Tibial nerve (tissue), 4 donors: ENCODE data around the gene FAM193B. TPM values are rescaled to one million over a fixed set of nuclear protein-coding genes. Genes with fewer than 3 reads are reported as not detected.

Source experiments
- DNase-seq, 2 donors: peaks; one replicate each; pipeline ENCODE4 v3.0.0-alpha.2; 2019; ENCODE audit warnings: low spot score in 2 of 2
- H3K27ac ChIP-seq, 4 donors: fragments of 200-600 bp; sonication (generic) in 3 of 4; one replicate each; pipeline ENCODE4 v1.5.1; 2017 to 2019; ENCODE audit warnings: mild to moderate bottlenecking in 1 of 4
- H3K27me3 ChIP-seq, 2 donors: fragments of 200-600 bp; sonication (generic) in 1 of 2; one replicate each; pipeline versions ENCODE4 v1.5.1 to v1.6.0; 2017 to 2019
- H3K36me3 ChIP-seq, 3 donors: fragments of 200-600 bp; sonication (generic); one replicate each; pipeline ENCODE4 v1.5.1; 2018 to 2019
- H3K4me1 ChIP-seq, 4 donors: fragments of 200-600 bp; sonication (generic) in 3 of 4; one replicate each; pipeline ENCODE4 v1.5.1; 2017 to 2019
- H3K4me3 ChIP-seq, 4 donors: fragments of 200-600 bp; sonication (generic) in 3 of 4; one replicate each; pipeline ENCODE4 v1.5.1; 2017 to 2019; ENCODE audit warnings: mild to moderate bottlenecking in 1 of 4, moderate library complexity in 1 of 4
- H3K9me3 ChIP-seq, 4 donors: fragments of 200-600 bp; sonication (generic) in 3 of 4; one replicate each; pipeline ENCODE4 v1.5.1; 2017 to 2019
- EP300 ChIP-seq, 2 donors: sonication (generic); formaldehyde crosslinking; IDR thresholded peaks; one replicate each; pipeline ENCODE4 v1.6.1; 2017; ENCODE audit warnings: antibody characterized with exemption in 2 of 2, mild to moderate bottlenecking in 1 of 2
- POLR2A ChIP-seq, 2 donors: fragments of 450-650 bp; IDR thresholded peaks; one replicate each; pipeline ENCODE4 v1.6.1; 2017; ENCODE audit warnings: antibody characterized with exemption in 2 of 2, mild to moderate bottlenecking in 2 of 2, moderate library complexity in 2 of 2
- WGBS, 2 donors: methylation state at CpG; one replicate each; pipeline ENCODE4 v1.1.5; 2018; 5-methylcytosine and 5-hydroxymethylcytosine counted together
- total RNA-seq, 4 donors: library from RNA; depleted of rRNA; stranded (reverse); fragments of >200 nt; gene quantifications; one replicate each; pipeline ENCODE4 v1.1.0, GENCODE V29; 2016
- TF ChIP-seq, protein P1 (sequence below), 5 experiments: fragments of 200-600 bp in 3 of 5; fragments of 450-650 bp in 2 of 5; sonication (generic) in 3 of 5; IDR thresholded peaks; one replicate each; pipeline ENCODE4 v1.5.1; 2016 to 2019; ENCODE audit warnings: antibody characterized with exemption in 5 of 5, mild to moderate bottlenecking in 3 of 5, moderate library complexity in 2 of 5

The FAM193B gene
- total RNA-seq, 4 donors from 2014 or later, result 82.4 to 152 (median 115) TPM

GRCh38 chr5:177479774-177480173 lies 74.6 kb downstream of the FAM193B start:
- Histone ChIP-seq H3K27me3 (no peaks in the 10 kb centered on the region), H3K27ac (peak overlapping the region in 3 of 4 donors; percentile 48 to 83 (median 81)), H3K9me3 (no peaks in the 10 kb centered on the region), H3K36me3 (peaks cover 0 to 35% (median 0%) of the 10 kb centered on the region in 3 donors), H3K4me3 (no peak overlapping the region), H3K4me1 (peaks cover 0 to 72% (median 14%) of the 10 kb centered on the region in 4 donors)
- WGBS, 2 donors, result 50 to 52% methylated on average over 14 of the region's 14 CpGs
- TF ChIP-seq, protein P1, sequence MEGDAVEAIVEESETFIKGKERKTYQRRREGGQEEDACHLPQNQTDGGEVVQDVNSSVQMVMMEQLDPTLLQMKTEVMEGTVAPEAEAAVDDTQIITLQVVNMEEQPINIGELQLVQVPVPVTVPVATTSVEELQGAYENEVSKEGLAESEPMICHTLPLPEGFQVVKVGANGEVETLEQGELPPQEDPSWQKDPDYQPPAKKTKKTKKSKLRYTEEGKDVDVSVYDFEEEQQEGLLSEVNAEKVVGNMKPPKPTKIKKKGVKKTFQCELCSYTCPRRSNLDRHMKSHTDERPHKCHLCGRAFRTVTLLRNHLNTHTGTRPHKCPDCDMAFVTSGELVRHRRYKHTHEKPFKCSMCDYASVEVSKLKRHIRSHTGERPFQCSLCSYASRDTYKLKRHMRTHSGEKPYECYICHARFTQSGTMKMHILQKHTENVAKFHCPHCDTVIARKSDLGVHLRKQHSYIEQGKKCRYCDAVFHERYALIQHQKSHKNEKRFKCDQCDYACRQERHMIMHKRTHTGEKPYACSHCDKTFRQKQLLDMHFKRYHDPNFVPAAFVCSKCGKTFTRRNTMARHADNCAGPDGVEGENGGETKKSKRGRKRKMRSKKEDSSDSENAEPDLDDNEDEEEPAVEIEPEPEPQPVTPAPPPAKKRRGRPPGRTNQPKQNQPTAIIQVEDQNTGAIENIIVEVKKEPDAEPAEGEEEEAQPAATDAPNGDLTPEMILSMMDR (IDR thresholded peaks at IDR 0.05), result no peak
- TF ChIP-seq EP300 (IDR thresholded peaks at IDR 0.05), result no peak
- no peak for TF ChIP-seq POLR2A (IDR thresholded peaks at IDR 0.05)
- no peak for DNase-seq

DNA sequence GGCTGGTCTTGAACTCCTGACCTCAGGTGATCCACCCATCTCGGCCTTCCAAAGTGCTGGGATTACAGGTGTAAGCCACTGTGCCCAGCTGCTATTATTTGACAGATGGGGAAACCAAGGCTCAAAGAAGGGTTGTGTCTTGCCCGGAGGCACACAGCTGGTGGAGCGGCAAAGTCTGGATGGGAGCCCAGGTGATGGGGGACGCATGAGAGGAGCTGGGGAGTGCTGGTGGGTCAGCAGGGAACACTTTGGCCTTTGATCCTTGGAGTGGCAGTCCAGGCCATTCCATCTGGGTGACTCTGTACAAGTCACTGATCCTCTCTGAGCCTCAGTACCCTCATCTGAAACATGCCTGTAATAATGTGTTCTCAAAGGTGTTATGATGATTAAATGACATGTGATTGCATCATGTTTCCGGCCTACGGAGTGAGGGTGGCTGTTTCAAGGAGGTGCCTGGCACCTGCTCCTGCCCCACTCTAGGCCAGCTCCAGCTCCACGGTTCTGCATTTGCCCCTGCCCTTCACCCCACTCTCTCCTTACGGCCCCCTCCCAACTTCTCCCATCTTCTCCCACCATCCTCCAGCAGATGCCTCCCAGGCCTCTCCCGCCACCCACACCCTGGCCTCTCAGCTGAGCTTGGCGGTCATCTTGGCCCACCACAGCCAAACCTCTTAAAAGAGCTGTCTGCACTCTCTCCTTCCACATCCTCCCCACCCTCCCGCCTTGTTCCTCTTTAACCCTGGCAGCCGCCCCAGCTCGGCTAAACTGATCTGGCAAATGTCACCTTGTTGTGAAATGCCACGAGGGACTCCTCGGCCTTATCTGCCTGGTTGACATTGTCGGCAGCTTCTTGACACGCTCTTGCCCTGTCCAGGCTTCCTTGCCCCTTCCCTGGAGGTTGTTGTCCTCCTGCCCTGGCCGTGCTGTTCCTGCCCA lies 75.4 kb downstream of the FAM193B start:
- peaks cover 0 to 72% (median 14%) of the 10 kb centered on the region in 4 donors for H3K4me1 ChIP-seq
- H3K4me3 ChIP-seq, result no peak overlapping the region
- WGBS, 2 donors, result 42 to 46% methylated on average over 18 of the region's 18 CpGs
- H3K9me3 ChIP-seq, result no peaks in the 10 kb centered on the region
- TF ChIP-seq EP300 (IDR thresholded peaks at IDR 0.05), result peak in 1 of 2 donors; percentile 44
- TF ChIP-seq POLR2A (IDR thresholded peaks at IDR 0.05), result no peak
- TF ChIP-seq, protein P1 (IDR thresholded peaks at IDR 0.05), result no peak
- H3K27me3 ChIP-seq, result no peaks in the 10 kb centered on the region
- peak; percentile 76 to 82 for DNase-seq
- H3K36me3 ChIP-seq, result peaks cover 0 to 27% (median 0%) of the 10 kb centered on the region in 3 donors
- peak overlapping the region; percentile 5 to 83 (median 64) for H3K27ac ChIP-seq

GRCh38 chr5:177477701-177478477 lies 76.5 kb downstream of the FAM193B start:
- no peaks in the 10 kb centered on the region for H3K9me3 ChIP-seq
- 82 to 88% methylated on average over 12 to 13 of the region's 13 CpGs for WGBS, 2 donors
- peaks cover 0 to 17% (median 0%) of the 10 kb centered on the region in 3 donors for H3K36me3 ChIP-seq
- no peak for DNase-seq
- H3K27me3 ChIP-seq, result no peaks in the 10 kb centered on the region
- peak overlapping the region in 3 of 4 donors; percentile 5 to 81 (median 44) for H3K27ac ChIP-seq
- no peak for TF ChIP-seq POLR2A (IDR thresholded peaks at IDR 0.05)
- H3K4me3 ChIP-seq, result no peak overlapping the region
- peaks cover 0 to 73% (median 14%) of the 10 kb centered on the region in 4 donors for H3K4me1 ChIP-seq

DNA sequence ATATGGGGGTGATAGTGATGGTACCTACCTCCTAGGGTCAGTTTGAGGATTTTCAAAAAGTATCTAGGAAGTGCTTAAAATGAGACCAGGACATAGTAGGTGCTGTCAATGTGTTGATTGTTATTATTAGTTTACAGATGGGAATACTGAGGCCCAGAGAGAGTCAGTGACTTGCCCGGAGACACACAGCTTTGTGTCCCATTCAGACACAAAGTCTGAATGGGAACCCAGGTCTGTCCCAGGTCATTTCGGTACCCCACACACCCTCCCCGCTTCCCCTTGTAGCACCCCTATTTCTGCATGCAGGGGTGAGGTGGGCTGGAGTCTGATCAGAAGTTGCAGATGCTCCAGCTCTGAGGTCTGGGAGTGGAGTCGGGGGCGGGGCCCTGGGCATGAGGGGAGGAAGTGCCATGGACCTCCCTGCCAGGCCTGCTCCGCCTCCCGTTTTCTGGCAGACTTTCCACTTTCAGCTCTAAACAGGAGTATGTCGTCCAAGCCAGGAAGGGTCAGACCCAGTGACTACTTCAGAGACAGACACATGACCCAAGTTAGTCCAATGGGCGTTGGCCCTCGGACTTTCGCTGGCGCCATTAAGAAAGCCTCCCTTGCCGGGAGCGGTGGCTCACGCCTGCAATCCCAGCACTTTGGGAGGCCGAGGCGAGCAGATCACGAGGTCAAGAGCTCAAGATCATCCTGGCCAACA lies 77.7 kb downstream of the FAM193B start:
- H3K36me3 ChIP-seq, result peaks cover 0 to 8% (median 0%) of the 10 kb centered on the region in 3 donors
- DNase-seq, result peak in 1 of 2 donors; percentile 45
- H3K27ac ChIP-seq, result peak overlapping the region in 2 of 4 donors; percentile 44 to 81
- no peak overlapping the region for H3K4me3 ChIP-seq
- H3K4me1 ChIP-seq, result peaks cover 0 to 85% (median 25%) of the 10 kb centered on the region in 4 donors
- no peaks in the 10 kb centered on the region for H3K9me3 ChIP-seq
- 65 to 68% methylated on average over 17 to 18 of the region's 18 CpGs for WGBS, 2 donors
- TF ChIP-seq, protein P1 (IDR thresholded peaks at IDR 0.05), result no peak
- H3K27me3 ChIP-seq, result no peaks in the 10 kb centered on the region
